Lower leg skin (tissue), 4 donors: ENCODE measurements around the gene SIX4. TPM values are rescaled to one million over a fixed set of nuclear protein-coding genes. Genes with fewer than 3 reads are reported as not detected.
A peak's percentile ranks its signal among the peaks of the same experiment; 100 is the strongest.

Source experiments
- DNase-seq, 2 donors: peaks; one replicate each; pipeline ENCODE4 v3.0.0-alpha.2; 2019; ENCODE audit warnings: low spot score in 2 of 2
- H3K4me3 ChIP-seq: fragments of 200-600 bp; sonication (generic); 2 replicates; pipeline ENCODE4 v1.5.1; 2017; ENCODE audit warnings: mild to moderate bottlenecking, low read depth; ENCODE audit not compliant: poor library complexity, severe bottlenecking
- CTCF ChIP-seq, 3 donors: fragments of 450-650 bp; IDR thresholded peaks; one replicate each; pipeline ENCODE4 v1.5.1; 2016; ENCODE audit warnings: antibody characterized with exemption in 3 of 3, mild to moderate bottlenecking in 3 of 3, moderate library complexity in 2 of 3
- POLR2A ChIP-seq, 2 donors: fragments of 450-650 bp; IDR thresholded peaks; one replicate each; pipeline ENCODE4 v1.6.1; 2016 to 2017; ENCODE audit warnings: antibody characterized with exemption in 2 of 2, mild to moderate bottlenecking in 1 of 2, moderate library complexity in 1 of 2
- WGBS, 2 donors: methylation state at CpG; one replicate each; pipeline ENCODE4 v1.1.5; 2018; 5-methylcytosine and 5-hydroxymethylcytosine counted together
- intact Hi-C: fragments of 100-400 bp; cut with DNase I; formaldehyde crosslinking; loops from one replicate; pipeline ENCODE4 v1.15.0; 2023; ENCODE audit warnings: low total_unique reads
- total RNA-seq, 4 donors: library from RNA; depleted of rRNA; stranded (reverse); fragments of >200 nt; gene quantifications; one replicate each; pipeline ENCODE4 v1.1.0, GENCODE V29; 2016

Gene SIX4
- total RNA-seq, 4 donors from 2014 or later = 0.38 to 0.98 (median 0.60) TPM

- intact Hi-C loops = no loop called here
- 0 to 1% methylated on average over 45 to 61 of the region's 78 CpGs for WGBS, 2 donors
- peak overlapping the region; percentile 51 for H3K4me3 ChIP-seq
- TF ChIP-seq POLR2A (IDR thresholded peaks at IDR 0.05) = no peak
- no peak for TF ChIP-seq CTCF (IDR thresholded peaks at IDR 0.05)
- DNase-seq = peak in 1 of 2 donors; percentile 86
These were observed 840 bp downstream of the SIX4 start for GRCh38 chr14:60723116-60723906.

- peak overlapping the region; percentile 51 for H3K4me3 ChIP-seq
- DNase-seq = peak in 1 of 2 donors; percentile 84
- WGBS, 2 donors = 0 to 1% methylated on average over 45 of the region's 60 CpGs
- TF ChIP-seq POLR2A (IDR thresholded peaks at IDR 0.05) = no peak
- TF ChIP-seq CTCF (IDR thresholded peaks at IDR 0.05) = no peak
- intact Hi-C loops = no loop called here
These were observed 1.6 kb downstream of the SIX4 start for GRCh38 chr14:60722357-60723115.

DNA sequence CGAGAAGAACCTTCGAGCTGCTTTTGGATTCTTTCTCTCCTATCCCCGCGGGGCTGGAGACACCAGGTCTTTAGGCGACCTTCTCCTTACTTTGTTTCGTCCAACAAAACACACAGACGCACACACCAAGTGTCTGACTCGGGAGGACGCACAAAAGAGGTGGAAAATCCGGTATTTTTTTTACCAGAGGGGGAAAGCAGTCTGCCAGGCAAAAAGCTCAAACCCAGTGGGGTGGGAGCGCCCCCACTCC, 2.1 kb downstream of the SIX4 start:
- 0 to 1% methylated on average over 11 of the region's 11 CpGs for WGBS, 2 donors
- TF ChIP-seq CTCF (IDR thresholded peaks at IDR 0.05) (no peak), POLR2A (IDR thresholded peaks at IDR 0.05) (no peak)
- H3K4me3 ChIP-seq = peak overlapping the region; percentile 51
- intact Hi-C loops = no loop called here
- no peak for DNase-seq

DNA sequence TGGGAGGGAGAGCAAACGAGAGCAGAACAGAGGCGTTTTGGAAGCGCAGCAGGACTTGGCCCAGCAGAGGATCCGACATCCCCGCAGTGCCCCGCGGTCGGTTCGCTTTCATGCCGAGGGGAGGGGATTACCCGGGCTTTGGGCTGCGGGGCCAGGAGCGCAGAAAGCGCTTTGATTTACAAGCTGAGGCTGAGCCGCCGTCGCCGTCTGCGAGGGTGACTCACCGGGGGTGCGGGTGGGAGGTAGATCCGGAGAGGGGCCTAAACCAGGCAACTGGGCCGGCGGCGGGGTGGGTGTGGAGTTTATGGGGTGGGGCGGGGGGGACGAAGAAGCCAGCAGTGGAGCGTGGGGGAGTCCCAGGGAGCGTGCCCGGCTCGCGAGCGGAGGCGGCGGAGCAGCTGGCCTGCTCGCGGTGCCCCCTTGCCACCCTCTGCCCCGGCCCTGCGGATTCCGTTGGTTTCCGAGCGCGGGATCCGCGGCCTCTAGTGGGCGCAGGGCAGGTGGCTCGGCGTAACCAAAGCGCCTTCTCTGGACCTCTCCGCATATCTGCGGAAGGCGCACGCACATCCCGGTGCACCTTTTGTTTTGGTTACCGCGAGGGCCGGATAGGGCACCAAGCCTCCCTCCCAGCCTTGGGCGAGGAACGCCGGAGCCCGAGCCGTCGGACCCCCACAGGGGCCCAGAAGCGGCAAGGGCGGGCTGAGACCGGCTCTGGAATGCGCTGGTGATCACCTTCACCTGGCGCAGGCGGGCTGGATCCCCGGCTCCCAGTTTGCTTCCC, 2.6 kb downstream of the SIX4 start:
- intact Hi-C loops = no loop called here
- H3K4me3 ChIP-seq = no peak overlapping the region
- peak in 1 of 2 donors; percentile 83 for DNase-seq
- WGBS, 2 donors = 7 to 8% methylated on average over 40 of the region's 70 CpGs
- TF ChIP-seq POLR2A (IDR thresholded peaks at IDR 0.05) (no peak), CTCF (IDR thresholded peaks at IDR 0.05) (no peak)

DNA sequence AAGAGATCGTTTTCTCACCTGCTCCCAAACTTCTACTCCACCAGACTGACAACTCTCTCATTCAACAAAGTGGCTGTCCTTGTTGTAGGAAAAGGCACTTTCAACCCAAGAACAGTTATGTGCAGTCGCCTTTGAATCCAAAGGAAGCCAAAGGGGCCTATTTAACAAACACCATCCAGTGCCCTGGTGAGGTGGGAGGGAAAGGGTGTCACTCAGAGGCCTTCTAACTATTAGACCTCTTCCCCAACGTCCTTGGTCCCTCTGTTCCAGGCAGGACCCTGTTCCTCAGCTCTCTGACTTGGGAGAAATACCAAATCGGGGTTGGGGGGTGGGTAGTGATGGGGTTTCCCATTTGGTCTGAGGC, 3.2 kb downstream of the SIX4 start:
- no peak overlapping the region for H3K4me3 ChIP-seq
- 58 to 65% methylated on average over 4 of the region's 4 CpGs for WGBS, 2 donors
- TF ChIP-seq CTCF (IDR thresholded peaks at IDR 0.05) (no peak), POLR2A (IDR thresholded peaks at IDR 0.05) (no peak)
- no peak for DNase-seq
- intact Hi-C loops = no loop called here
